Liver (tissue), 9 donors: ENCODE measurements around the gene TMEM19. TPM values are rescaled to one million over a fixed set of nuclear protein-coding genes. Genes with fewer than 3 reads are reported as not detected.

Experiments used
- DNase-seq: peaks from one replicate; pipeline ENCODE4 v3.0.0-alpha.2; 2017; ENCODE audit warnings: low spot score
- H3K27ac ChIP-seq, 2 donors: one replicate each; pipeline ENCODE4 v1.7.0; 2013; ENCODE audit warnings: inconsistent platforms in 2 of 2, low read length in 2 of 2, control low read depth in 1 of 2, low read depth in 1 of 2, mild to moderate bottlenecking in 1 of 2
- H3K27me3 ChIP-seq, 4 donors: one replicate each; pipeline versions ENCODE4 v1.6.1 to v1.7.0; 2013; ENCODE audit warnings: low read length in 3 of 4, inconsistent platforms in 1 of 4, mild to moderate bottlenecking in 1 of 4, moderate library complexity in 1 of 4; ENCODE audit not compliant: control insufficient read depth in 4 of 4, insufficient read depth in 4 of 4
- H3K36me3 ChIP-seq, 4 donors: one replicate each; pipeline versions ENCODE4 v1.6.1 to v1.7.0; 2013; ENCODE audit warnings: low read length in 3 of 4, mild to moderate bottlenecking in 3 of 4, low read depth in 1 of 4, moderate library complexity in 1 of 4; ENCODE audit not compliant: control insufficient read depth in 4 of 4, insufficient read depth in 3 of 4
- H3K4me1 ChIP-seq, 4 donors: one replicate each; pipeline versions ENCODE4 v1.6.1 to v1.7.0; 2013; ENCODE audit warnings: low read length in 3 of 4, mild to moderate bottlenecking in 3 of 4, moderate library complexity in 1 of 4; ENCODE audit not compliant: control insufficient read depth in 4 of 4, insufficient read depth in 4 of 4
- H3K4me3 ChIP-seq, 3 donors: one replicate each; pipeline versions ENCODE4 v1.6.1 to v1.7.0; 2013; ENCODE audit warnings: low read length in 3 of 3, control low read depth in 1 of 3, low read depth in 1 of 3, mild to moderate bottlenecking in 1 of 3
- H3K9ac ChIP-seq, 2 donors: one replicate each; pipeline ENCODE4 v1.7.0; 2013; ENCODE audit warnings: low read length in 2 of 2, mild to moderate bottlenecking in 2 of 2, moderate library complexity in 2 of 2, control low read depth in 1 of 2, low read depth in 1 of 2
- H3K9me3 ChIP-seq, 4 donors: one replicate each; pipeline versions ENCODE4 v1.6.1 to v1.7.0; 2013; ENCODE audit warnings: low read length in 3 of 4; ENCODE audit not compliant: control insufficient read depth in 4 of 4
- EGR1 ChIP-seq, 2 donors: IDR thresholded peaks; 2 replicates each; pipeline ENCODE4 v1.6.1; 2016 to 2018; ENCODE audit warnings: antibody characterized with exemption in 2 of 2, low read depth in 2 of 2
- FOXA1 ChIP-seq: IDR thresholded peaks from 2 replicates; pipeline ENCODE4 v1.6.1; 2016; ENCODE audit warnings: antibody characterized with exemption
- FOXA2 ChIP-seq: IDR thresholded peaks from 2 replicates; pipeline ENCODE4 v1.6.1; 2016; ENCODE audit warnings: antibody characterized with exemption
- GABPA ChIP-seq, 2 donors: IDR thresholded peaks in 1 of 2; conservative IDR thresholded peaks in 1 of 2; 2 replicates each; pipeline ENCODE4 v1.6.1; 2016; ENCODE audit warnings: antibody characterized with exemption in 2 of 2, mild to moderate bottlenecking in 1 of 2, moderate library complexity in 1 of 2
- HNF4A ChIP-seq, 2 donors: conservative IDR thresholded peaks; 2 replicates each; pipeline ENCODE4 v1.6.1; 2016; ENCODE audit warnings: antibody characterized with exemption in 2 of 2, mild to moderate bottlenecking in 2 of 2
- HNF4G ChIP-seq: IDR thresholded peaks from 2 replicates; pipeline ENCODE4 v1.6.1; 2016; ENCODE audit warnings: antibody characterized with exemption
- JUND ChIP-seq, 2 donors: IDR thresholded peaks; 2 replicates each; pipeline ENCODE4 v1.6.1; 2016; ENCODE audit warnings: antibody characterized with exemption in 2 of 2
- NR2F2 ChIP-seq: IDR thresholded peaks from 2 replicates; pipeline ENCODE4 v1.6.1; 2016; ENCODE audit warnings: antibody characterized with exemption
- RAD21 ChIP-seq, 2 donors: IDR thresholded peaks; 2 replicates each; pipeline ENCODE4 v1.6.1; 2016; ENCODE audit warnings: antibody characterized with exemption in 2 of 2, mild to moderate bottlenecking in 2 of 2
- RXRA ChIP-seq, 2 donors: IDR thresholded peaks; 2 replicates each; pipeline ENCODE4 v1.6.1; 2017 to 2018; ENCODE audit warnings: antibody characterized with exemption in 2 of 2, mild to moderate bottlenecking in 1 of 2
- SP1 ChIP-seq: IDR thresholded peaks from 2 replicates; pipeline ENCODE4 v1.6.1; 2018; ENCODE audit warnings: antibody characterized with exemption, mild to moderate bottlenecking
- TAF1 ChIP-seq: conservative IDR thresholded peaks from 2 replicates; pipeline ENCODE4 v1.6.1; 2016; ENCODE audit warnings: antibody characterized with exemption, mild to moderate bottlenecking
- YY1 ChIP-seq: IDR thresholded peaks from 2 replicates; pipeline ENCODE4 v1.6.1; 2016; ENCODE audit warnings: antibody characterized with exemption, mild to moderate bottlenecking
- WGBS: extraction: QIAGEN DNeasy Blood & Tissue Kit; methylation state at CpG from one replicate; pipeline ENCODE4 v1.1.7; 2013; 5-methylcytosine and 5-hydroxymethylcytosine counted together
- polyA plus RNA-seq, 2 donors: library from polyadenylated mRNA; stranded (reverse) in 1 of 2; unstranded in 1 of 2; fragments of 200-250 nt in 1 of 2; fragments of >200 nt in 1 of 2; fragmentation: Nextera tagmentation in 1 of 2; extraction: Ambion mirVana in 1 of 2; gene quantifications; one replicate each; pipeline versions ENCODE4 v1.2.1 to v1.2.3, GENCODE V29; 2013 to 2015
- total RNA-seq, 2 donors: library from RNA; depleted of rRNA; stranded (reverse); fragments of >200 nt; gene quantifications; one replicate each; pipeline ENCODE4 v1.2.3, GENCODE V29; 2014
- TF ChIP-seq, protein P1 (sequence below): IDR thresholded peaks from 2 replicates; pipeline ENCODE4 v1.6.1; 2016; ENCODE audit warnings: antibody characterized with exemption
- TF ChIP-seq, protein P2 (sequence below): IDR thresholded peaks from 2 replicates; pipeline ENCODE4 v1.6.1; 2016; ENCODE audit warnings: antibody characterized with exemption
- TF ChIP-seq, protein P3 (sequence below): IDR thresholded peaks from 2 replicates; pipeline ENCODE4 v1.6.1; 2016; ENCODE audit warnings: antibody characterized with exemption
- TF ChIP-seq, protein P4 (sequence below): fragments of 150-350 bp; IDR thresholded peaks from 2 replicates; pipeline ENCODE4 v1.5.1; 2017; ENCODE audit warnings: improper control_type of control experiment, low read depth, low read length; ENCODE audit not compliant: missing input control
- TF ChIP-seq, protein P5 (sequence below): IDR thresholded peaks from 2 replicates; pipeline ENCODE4 v1.6.1; 2016; ENCODE audit warnings: antibody characterized with exemption, mild to moderate bottlenecking
- donor health status: healthy.
- donor health status: healthy.
- donor health status: healthy.
- donor health status: healthy.
- donor health status: healthy.

TMEM19 gene
- total and polyA plus RNA-seq, 4 donors: 9.5 to 30.0 (median 11.4) TPM

DNA sequence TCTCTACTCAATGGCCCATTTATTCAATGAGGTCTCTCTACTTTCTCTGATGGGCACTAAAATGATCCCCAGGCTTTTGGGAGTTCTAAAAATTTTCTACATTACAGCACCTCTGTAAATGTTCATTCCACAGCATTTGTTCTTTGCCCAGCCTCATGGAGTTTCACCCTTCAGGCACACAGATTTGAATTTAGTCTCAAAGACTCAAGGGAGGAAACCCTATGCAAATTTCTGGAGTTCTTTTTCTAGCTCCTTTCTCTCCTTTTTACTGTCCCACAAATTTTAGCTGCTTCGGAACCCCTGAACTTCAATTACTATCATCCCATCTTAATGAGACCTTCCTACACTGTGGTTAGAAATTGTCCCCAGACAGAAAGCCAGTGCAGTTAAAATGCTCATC, 51.3 kb downstream of the TMEM19 start:
- Histone ChIP-seq H3K9ac (no peak overlapping the region), H3K36me3 (no peaks in the 10 kb centered on the region), H3K4me3 (no peak overlapping the region), H3K9me3 (no peaks in the 10 kb centered on the region), H3K4me1 (no peaks in the 10 kb centered on the region), H3K27ac (no peak overlapping the region), H3K27me3 (no peaks in the 10 kb centered on the region)
- no peak for DNase-seq
- no peak for TF ChIP-seq RXRA (IDR thresholded peaks at IDR 0.05)
- no peak for TF ChIP-seq GABPA (IDR thresholded peaks at IDR 0.05 in 1 of 2, conservative IDR thresholded peaks at IDR 0.05 in 1 of 2)
- TF ChIP-seq, protein P1, sequence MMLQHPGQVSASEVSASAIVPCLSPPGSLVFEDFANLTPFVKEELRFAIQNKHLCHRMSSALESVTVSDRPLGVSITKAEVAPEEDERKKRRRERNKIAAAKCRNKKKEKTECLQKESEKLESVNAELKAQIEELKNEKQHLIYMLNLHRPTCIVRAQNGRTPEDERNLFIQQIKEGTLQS: no peak
- TF ChIP-seq, protein P2, sequence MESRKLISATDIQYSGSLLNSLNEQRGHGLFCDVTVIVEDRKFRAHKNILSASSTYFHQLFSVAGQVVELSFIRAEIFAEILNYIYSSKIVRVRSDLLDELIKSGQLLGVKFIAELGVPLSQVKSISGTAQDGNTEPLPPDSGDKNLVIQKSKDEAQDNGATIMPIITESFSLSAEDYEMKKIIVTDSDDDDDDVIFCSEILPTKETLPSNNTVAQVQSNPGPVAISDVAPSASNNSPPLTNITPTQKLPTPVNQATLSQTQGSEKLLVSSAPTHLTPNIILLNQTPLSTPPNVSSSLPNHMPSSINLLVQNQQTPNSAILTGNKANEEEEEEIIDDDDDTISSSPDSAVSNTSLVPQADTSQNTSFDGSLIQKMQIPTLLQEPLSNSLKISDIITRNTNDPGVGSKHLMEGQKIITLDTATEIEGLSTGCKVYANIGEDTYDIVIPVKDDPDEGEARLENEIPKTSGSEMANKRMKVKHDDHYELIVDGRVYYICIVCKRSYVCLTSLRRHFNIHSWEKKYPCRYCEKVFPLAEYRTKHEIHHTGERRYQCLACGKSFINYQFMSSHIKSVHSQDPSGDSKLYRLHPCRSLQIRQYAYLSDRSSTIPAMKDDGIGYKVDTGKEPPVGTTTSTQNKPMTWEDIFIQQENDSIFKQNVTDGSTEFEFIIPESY: no peak
- TF ChIP-seq, protein P3, sequence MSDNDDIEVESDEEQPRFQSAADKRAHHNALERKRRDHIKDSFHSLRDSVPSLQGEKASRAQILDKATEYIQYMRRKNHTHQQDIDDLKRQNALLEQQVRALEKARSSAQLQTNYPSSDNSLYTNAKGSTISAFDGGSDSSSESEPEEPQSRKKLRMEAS: no peak
- no peak for TF ChIP-seq HNF4A (conservative IDR thresholded peaks at IDR 0.05)
- TF ChIP-seq RAD21 (IDR thresholded peaks at IDR 0.05): no peak
- no peak for TF ChIP-seq FOXA2
- no peak for TF ChIP-seq YY1
- no peak for TF ChIP-seq TAF1
- TF ChIP-seq SP1: no peak
- TF ChIP-seq HNF4G: no peak
- no peak for TF ChIP-seq FOXA1
- TF ChIP-seq JUND (IDR thresholded peaks at IDR 0.05): no peak
- TF ChIP-seq NR2F2: no peak
- TF ChIP-seq EGR1 (IDR thresholded peaks at IDR 0.05; ENCODE audit: low read depth in 2 of 2): no peak
- TF ChIP-seq, protein P4, sequence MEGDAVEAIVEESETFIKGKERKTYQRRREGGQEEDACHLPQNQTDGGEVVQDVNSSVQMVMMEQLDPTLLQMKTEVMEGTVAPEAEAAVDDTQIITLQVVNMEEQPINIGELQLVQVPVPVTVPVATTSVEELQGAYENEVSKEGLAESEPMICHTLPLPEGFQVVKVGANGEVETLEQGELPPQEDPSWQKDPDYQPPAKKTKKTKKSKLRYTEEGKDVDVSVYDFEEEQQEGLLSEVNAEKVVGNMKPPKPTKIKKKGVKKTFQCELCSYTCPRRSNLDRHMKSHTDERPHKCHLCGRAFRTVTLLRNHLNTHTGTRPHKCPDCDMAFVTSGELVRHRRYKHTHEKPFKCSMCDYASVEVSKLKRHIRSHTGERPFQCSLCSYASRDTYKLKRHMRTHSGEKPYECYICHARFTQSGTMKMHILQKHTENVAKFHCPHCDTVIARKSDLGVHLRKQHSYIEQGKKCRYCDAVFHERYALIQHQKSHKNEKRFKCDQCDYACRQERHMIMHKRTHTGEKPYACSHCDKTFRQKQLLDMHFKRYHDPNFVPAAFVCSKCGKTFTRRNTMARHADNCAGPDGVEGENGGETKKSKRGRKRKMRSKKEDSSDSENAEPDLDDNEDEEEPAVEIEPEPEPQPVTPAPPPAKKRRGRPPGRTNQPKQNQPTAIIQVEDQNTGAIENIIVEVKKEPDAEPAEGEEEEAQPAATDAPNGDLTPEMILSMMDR: no peak
- TF ChIP-seq, protein P5, sequence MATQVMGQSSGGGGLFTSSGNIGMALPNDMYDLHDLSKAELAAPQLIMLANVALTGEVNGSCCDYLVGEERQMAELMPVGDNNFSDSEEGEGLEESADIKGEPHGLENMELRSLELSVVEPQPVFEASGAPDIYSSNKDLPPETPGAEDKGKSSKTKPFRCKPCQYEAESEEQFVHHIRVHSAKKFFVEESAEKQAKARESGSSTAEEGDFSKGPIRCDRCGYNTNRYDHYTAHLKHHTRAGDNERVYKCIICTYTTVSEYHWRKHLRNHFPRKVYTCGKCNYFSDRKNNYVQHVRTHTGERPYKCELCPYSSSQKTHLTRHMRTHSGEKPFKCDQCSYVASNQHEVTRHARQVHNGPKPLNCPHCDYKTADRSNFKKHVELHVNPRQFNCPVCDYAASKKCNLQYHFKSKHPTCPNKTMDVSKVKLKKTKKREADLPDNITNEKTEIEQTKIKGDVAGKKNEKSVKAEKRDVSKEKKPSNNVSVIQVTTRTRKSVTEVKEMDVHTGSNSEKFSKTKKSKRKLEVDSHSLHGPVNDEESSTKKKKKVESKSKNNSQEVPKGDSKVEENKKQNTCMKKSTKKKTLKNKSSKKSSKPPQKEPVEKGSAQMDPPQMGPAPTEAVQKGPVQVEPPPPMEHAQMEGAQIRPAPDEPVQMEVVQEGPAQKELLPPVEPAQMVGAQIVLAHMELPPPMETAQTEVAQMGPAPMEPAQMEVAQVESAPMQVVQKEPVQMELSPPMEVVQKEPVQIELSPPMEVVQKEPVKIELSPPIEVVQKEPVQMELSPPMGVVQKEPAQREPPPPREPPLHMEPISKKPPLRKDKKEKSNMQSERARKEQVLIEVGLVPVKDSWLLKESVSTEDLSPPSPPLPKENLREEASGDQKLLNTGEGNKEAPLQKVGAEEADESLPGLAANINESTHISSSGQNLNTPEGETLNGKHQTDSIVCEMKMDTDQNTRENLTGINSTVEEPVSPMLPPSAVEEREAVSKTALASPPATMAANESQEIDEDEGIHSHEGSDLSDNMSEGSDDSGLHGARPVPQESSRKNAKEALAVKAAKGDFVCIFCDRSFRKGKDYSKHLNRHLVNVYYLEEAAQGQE: no peak
- WGBS: 98% methylated on average over 1 of the region's 1 CpG
